ENCODE data around the gene CTAGE8. TPM values are rescaled to one million over a fixed set of nuclear protein-coding genes. Genes with fewer than 3 reads are reported as not detected.
A peak's percentile ranks its signal among the peaks of the same experiment; 100 is the strongest.
"Not testable (repeated sequence)": the region's sequence is repeated elsewhere in the genome, so short reads cannot be mapped to it uniquely, and the experiment has no call there.

Gene CTAGE8
- not detected for total RNA-seq
- under 1 TPM in 3 of 4 donors, not detected in 1; 0.35 to 0.54 (median 0.46) TPM for polyA plus RNA-seq

DNA sequence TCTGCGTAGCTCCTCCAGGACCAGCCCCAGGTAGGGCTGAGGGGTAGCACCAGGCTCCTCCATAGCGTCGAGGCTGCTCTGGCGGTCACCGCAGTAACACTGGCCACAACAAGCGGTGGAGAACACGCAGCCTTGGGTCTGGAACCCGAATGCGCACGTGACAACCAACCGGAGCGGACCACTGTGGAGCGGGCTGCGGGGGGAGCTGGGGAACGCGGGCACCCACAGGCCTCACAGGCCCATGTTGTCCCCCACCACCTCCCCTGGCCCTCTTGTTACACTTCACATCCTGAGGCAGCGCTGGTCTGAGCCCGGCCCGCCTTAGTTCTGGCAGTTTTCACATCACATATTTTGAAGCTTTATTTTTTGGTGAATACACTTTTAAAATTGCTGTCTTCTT, at the start of gene CTAGE8:
Gene CTAGE8 (minus strand): TSS at position 101 of the 400 bp plus-strand sequence. CDS start 38 bp downstream, at position 63.
- not testable (repeated sequence) for H3K36me3 Mint-ChIP-seq; H3K4me1 Mint-ChIP-seq; H3K9me3 ChIP-seq (ENCODE audit: control insufficient read depth in 2 of 2, low read length in 2 of 2); H3K4me3 Mint-ChIP-seq; H3K4me1 ChIP-seq (ENCODE audit: control insufficient read depth, insufficient read depth, low read length, poor library complexity, severe bottlenecking); ATAC-seq (ENCODE audit: low read depth in 2 of 2); H3K27ac ChIP-seq (ENCODE audit: insufficient read depth, low read length, poor library complexity, severe bottlenecking); H3K27me3 ChIP-seq (ENCODE audit: control insufficient read depth, insufficient read depth, low read length); H3K27me3 Mint-ChIP-seq; H3K36me3 ChIP-seq (ENCODE audit: control insufficient read depth, insufficient read depth, low read length); H3K9me3 Mint-ChIP-seq; H3K27ac Mint-ChIP-seq; H3K4me3 ChIP-seq (ENCODE audit: low read depth, low read length); DNase-seq

DNA sequence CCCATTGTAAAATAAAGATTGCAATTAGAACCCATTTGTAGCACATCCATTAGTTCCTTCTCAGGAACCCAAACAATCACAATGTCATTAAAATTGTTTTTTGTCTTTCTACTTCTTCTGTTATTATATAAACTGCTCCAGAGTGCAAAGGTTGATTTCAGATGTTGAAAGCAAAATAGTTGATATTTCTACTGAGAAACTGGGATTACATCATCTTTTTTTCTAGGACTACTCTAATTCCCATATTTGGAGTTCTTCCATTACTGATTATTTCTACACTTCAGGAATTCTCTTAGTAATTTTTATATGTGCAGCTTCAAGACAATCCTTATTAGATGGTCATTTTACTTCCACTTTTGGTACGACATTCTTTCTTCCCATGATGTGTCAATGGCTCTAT, 48.4 kb upstream of the CTAGE8 start:
- not testable (repeated sequence) for H3K9me3 Mint-ChIP-seq; H3K4me1 ChIP-seq (ENCODE audit: control insufficient read depth, insufficient read depth, low read length, poor library complexity, severe bottlenecking); H3K4me1 Mint-ChIP-seq; H3K4me3 ChIP-seq (ENCODE audit: low read depth, low read length); H3K4me3 Mint-ChIP-seq; H3K27ac Mint-ChIP-seq; ATAC-seq (ENCODE audit: low read depth in 2 of 2); H3K9me3 ChIP-seq (ENCODE audit: control insufficient read depth in 2 of 2, low read length in 2 of 2); H3K36me3 ChIP-seq (ENCODE audit: control insufficient read depth, insufficient read depth, low read length); H3K36me3 Mint-ChIP-seq; H3K27me3 Mint-ChIP-seq; DNase-seq; H3K27me3 ChIP-seq (ENCODE audit: control insufficient read depth, insufficient read depth, low read length); H3K27ac ChIP-seq (ENCODE audit: insufficient read depth, low read length, poor library complexity, severe bottlenecking)

- H3K9me3 Mint-ChIP-seq; H3K27ac ChIP-seq (ENCODE audit: insufficient read depth, low read length, poor library complexity, severe bottlenecking); H3K36me3 Mint-ChIP-seq; H3K4me3 Mint-ChIP-seq; ATAC-seq (ENCODE audit: low read depth in 2 of 2); H3K27ac Mint-ChIP-seq; H3K9me3 ChIP-seq (ENCODE audit: control insufficient read depth in 2 of 2, low read length in 2 of 2); H3K27me3 Mint-ChIP-seq; H3K4me1 ChIP-seq (ENCODE audit: control insufficient read depth, insufficient read depth, low read length, poor library complexity, severe bottlenecking); H3K27me3 ChIP-seq (ENCODE audit: control insufficient read depth, insufficient read depth, low read length); H3K4me3 ChIP-seq (ENCODE audit: low read depth, low read length); H3K4me1 Mint-ChIP-seq; DNase-seq; H3K36me3 ChIP-seq (ENCODE audit: control insufficient read depth, insufficient read depth, low read length): not testable (repeated sequence)
Measured at GRCh38 chr7:144311872-144312469, 42.9 kb upstream of the CTAGE8 start, which contains the start of gene OR2A1. OR2A1 (plus strand) TSS chr7:144312419; CDS start chr7:144318125, 5,706 bp downstream.

DNA sequence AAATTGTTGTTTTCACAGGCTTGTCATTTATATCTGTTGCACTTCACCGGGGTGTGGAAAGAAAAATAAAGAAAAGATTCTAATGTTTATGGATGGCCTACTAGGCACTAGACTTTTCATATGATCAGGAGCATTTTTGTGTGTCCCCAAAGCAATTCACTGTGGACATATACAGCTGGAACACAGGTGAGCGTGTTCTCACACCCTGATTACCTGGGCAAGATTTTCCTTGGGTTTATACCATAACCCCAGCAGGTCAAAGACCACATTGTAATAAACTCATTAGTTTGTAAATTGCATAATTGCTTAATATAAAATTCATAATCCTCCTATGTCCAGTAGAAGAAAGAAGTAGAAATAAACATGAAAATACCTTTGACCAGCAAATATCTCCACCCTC, 42.1 kb upstream of the CTAGE8 start:
- not testable (repeated sequence) for H3K36me3 ChIP-seq (ENCODE audit: control insufficient read depth, insufficient read depth, low read length); DNase-seq; H3K9me3 ChIP-seq (ENCODE audit: control insufficient read depth in 2 of 2, low read length in 2 of 2); ATAC-seq (ENCODE audit: low read depth in 2 of 2); H3K9me3 Mint-ChIP-seq; H3K27me3 ChIP-seq (ENCODE audit: control insufficient read depth, insufficient read depth, low read length); H3K4me1 ChIP-seq (ENCODE audit: control insufficient read depth, insufficient read depth, low read length, poor library complexity, severe bottlenecking); H3K27me3 Mint-ChIP-seq; H3K27ac Mint-ChIP-seq; H3K4me1 Mint-ChIP-seq; H3K4me3 Mint-ChIP-seq; H3K36me3 Mint-ChIP-seq; H3K4me3 ChIP-seq (ENCODE audit: low read depth, low read length); H3K27ac ChIP-seq (ENCODE audit: insufficient read depth, low read length, poor library complexity, severe bottlenecking)

DNA sequence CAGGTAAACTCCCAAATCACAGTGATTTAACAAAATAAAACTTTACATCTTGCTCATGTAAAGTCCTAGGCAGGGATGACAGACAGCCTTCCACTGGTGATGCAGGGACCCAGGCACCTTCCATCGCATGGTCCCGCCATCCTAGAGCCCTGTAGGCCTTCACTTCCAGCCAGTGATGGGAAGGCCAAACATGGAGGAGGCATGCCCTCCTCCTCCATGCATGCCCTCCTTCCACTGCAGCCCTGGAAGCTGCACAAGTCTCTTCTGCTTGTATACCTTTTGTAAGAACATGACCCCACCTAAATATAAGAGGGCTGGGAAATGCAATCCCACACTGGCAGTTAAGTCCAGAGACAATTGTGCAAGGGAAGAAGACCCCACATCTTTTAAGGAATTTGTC, 40.6 kb upstream of the CTAGE8 start:
- DNase-seq; H3K4me3 Mint-ChIP-seq; H3K27me3 Mint-ChIP-seq; H3K36me3 Mint-ChIP-seq; H3K4me1 Mint-ChIP-seq; H3K9me3 Mint-ChIP-seq; H3K27me3 ChIP-seq (ENCODE audit: control insufficient read depth, insufficient read depth, low read length); H3K4me3 ChIP-seq (ENCODE audit: low read depth, low read length); ATAC-seq (ENCODE audit: low read depth in 2 of 2); H3K4me1 ChIP-seq (ENCODE audit: control insufficient read depth, insufficient read depth, low read length, poor library complexity, severe bottlenecking); H3K36me3 ChIP-seq (ENCODE audit: control insufficient read depth, insufficient read depth, low read length); H3K27ac Mint-ChIP-seq; H3K9me3 ChIP-seq (ENCODE audit: control insufficient read depth in 2 of 2, low read length in 2 of 2); H3K27ac ChIP-seq (ENCODE audit: insufficient read depth, low read length, poor library complexity, severe bottlenecking): not testable (repeated sequence)

GRCh38 chr7:144305156-144305555, 36.1 kb upstream of the CTAGE8 start:
- not testable (repeated sequence) for H3K4me3 ChIP-seq (ENCODE audit: low read depth, low read length); H3K36me3 ChIP-seq (ENCODE audit: control insufficient read depth, insufficient read depth, low read length); H3K4me3 Mint-ChIP-seq; H3K9me3 Mint-ChIP-seq; H3K27ac ChIP-seq (ENCODE audit: insufficient read depth, low read length, poor library complexity, severe bottlenecking); H3K27ac Mint-ChIP-seq; H3K36me3 Mint-ChIP-seq; DNase-seq; H3K4me1 ChIP-seq (ENCODE audit: control insufficient read depth, insufficient read depth, low read length, poor library complexity, severe bottlenecking); ATAC-seq (ENCODE audit: low read depth in 2 of 2); H3K27me3 ChIP-seq (ENCODE audit: control insufficient read depth, insufficient read depth, low read length); H3K4me1 Mint-ChIP-seq; H3K27me3 Mint-ChIP-seq; H3K9me3 ChIP-seq (ENCODE audit: control insufficient read depth in 2 of 2, low read length in 2 of 2)

DNA sequence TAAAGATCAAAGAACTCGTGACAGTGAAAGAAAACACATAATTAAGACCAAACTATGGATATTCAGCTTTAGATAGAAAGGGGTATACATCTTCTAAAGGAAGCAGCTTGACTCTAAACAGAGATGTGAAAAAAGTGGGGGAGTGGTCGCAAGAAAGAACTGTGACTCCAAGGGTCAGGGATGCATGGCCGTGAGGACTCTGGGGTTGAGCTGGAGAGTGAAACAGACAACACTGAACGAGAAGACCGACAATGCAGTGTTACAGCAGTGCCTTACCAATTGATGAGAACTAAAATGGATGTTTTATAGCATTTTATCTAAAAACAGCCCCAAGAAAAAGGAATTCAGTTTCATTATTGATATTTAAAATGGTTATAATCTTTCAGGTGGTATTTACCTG, 34.5 kb upstream of the CTAGE8 start:
- not testable (repeated sequence) for ATAC-seq (ENCODE audit: low read depth in 2 of 2); H3K27me3 Mint-ChIP-seq; H3K9me3 Mint-ChIP-seq; H3K27ac ChIP-seq (ENCODE audit: insufficient read depth, low read length, poor library complexity, severe bottlenecking); H3K36me3 ChIP-seq (ENCODE audit: control insufficient read depth, insufficient read depth, low read length); H3K4me3 Mint-ChIP-seq; H3K36me3 Mint-ChIP-seq; H3K27ac Mint-ChIP-seq; H3K9me3 ChIP-seq (ENCODE audit: control insufficient read depth in 2 of 2, low read length in 2 of 2); DNase-seq; H3K27me3 ChIP-seq (ENCODE audit: control insufficient read depth, insufficient read depth, low read length); H3K4me3 ChIP-seq (ENCODE audit: low read depth, low read length); H3K4me1 Mint-ChIP-seq; H3K4me1 ChIP-seq (ENCODE audit: control insufficient read depth, insufficient read depth, low read length, poor library complexity, severe bottlenecking)

GRCh38 chr7:144302578-144303303, 33.7 kb upstream of the CTAGE8 start:
- H3K4me1 Mint-ChIP-seq; H3K4me1 ChIP-seq (ENCODE audit: control insufficient read depth, insufficient read depth, low read length, poor library complexity, severe bottlenecking); H3K36me3 ChIP-seq (ENCODE audit: control insufficient read depth, insufficient read depth, low read length); H3K9me3 ChIP-seq (ENCODE audit: control insufficient read depth in 2 of 2, low read length in 2 of 2); DNase-seq; H3K27ac ChIP-seq (ENCODE audit: insufficient read depth, low read length, poor library complexity, severe bottlenecking); H3K4me3 Mint-ChIP-seq; H3K9me3 Mint-ChIP-seq; ATAC-seq (ENCODE audit: low read depth in 2 of 2); H3K27me3 Mint-ChIP-seq; H3K36me3 Mint-ChIP-seq; H3K4me3 ChIP-seq (ENCODE audit: low read depth, low read length); H3K27me3 ChIP-seq (ENCODE audit: control insufficient read depth, insufficient read depth, low read length): not testable (repeated sequence)
- peak overlapping the region in 1 of 3 donors; percentile 42 for H3K27ac Mint-ChIP-seq
